NCI-H2227 treated with DMSO at 0.1 percent for 48 hours (cell line): ENCODE measurements around the gene CDKN3.

Source experiments
- DNase-seq: peaks from one replicate; lab custom pipeline; 2025; lab: John Stamatoyannopoulos, UW

Gene CDKN3, protein sequence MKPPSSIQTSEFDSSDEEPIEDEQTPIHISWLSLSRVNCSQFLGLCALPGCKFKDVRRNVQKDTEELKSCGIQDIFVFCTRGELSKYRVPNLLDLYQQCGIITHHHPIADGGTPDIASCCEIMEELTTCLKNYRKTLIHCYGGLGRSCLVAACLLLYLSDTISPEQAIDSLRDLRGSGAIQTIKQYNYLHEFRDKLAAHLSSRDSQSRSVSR

DNA sequence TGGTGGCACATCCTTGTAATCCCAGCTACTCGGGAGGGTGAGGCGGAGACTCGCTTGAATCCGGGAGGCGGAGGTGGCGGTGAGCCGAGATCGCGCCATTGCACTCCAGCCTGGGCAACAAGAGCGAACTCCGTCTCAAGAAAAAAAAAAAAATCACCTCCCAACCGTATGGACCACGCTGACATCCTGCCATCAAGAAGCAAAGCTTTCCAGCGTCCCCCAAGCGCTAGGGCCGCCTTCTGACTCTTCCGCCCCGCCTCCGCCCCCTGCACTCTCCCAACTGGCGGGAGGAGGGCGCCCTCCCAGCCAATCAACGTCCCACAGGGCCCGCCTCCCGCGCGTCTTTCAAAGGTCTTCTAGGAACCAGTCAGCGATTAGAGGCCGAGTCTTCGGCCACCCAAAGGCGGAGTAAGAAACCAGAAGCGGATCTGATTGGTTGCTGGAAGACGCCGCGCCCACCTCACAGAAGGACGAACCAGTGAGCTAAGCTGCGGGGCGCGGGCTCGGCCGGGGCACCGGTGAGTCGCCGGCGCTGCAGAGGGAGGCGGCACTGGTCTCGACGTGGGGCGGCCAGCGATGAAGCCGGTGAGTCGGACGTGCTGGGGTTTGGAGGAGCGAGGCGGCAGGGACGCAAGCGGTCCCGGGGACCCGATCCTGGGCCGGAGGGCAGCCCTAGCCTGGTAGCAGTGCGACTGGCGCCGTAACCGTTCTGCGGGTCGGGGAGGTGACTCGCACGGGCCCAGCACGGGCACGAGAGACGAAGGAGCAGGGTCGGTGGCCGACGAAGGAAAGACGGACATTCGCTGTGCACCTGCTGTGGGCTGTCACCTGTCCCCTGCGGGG, at the start of gene CDKN3:
Gene CDKN3, plus strand, starts transcription at position 515 of the 843 bp plus-strand sequence. Its CDS starts 62 bp downstream, at position 577.
- peak; percentile 98 for DNase-seq

DNA sequence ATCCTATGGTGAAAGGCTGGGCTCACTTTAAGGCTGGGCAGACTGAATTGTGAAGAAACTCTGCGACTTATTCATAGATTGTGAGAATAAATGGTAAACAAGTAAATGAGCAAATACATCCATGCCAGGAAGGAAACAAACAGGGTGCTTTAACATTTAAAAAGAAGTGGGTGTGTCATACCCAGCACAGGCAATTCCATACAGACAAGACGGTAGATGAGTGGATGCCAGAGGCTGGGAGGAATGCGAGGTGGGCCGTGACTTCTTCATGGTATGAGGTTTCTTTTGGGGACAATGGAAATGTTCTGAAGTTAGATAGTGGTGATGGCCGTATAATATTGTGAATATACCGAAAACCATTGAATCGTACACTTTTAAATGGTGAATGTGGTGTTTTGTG, 49.8 kb upstream of the CDKN3 start:
- no peak for DNase-seq

DNA sequence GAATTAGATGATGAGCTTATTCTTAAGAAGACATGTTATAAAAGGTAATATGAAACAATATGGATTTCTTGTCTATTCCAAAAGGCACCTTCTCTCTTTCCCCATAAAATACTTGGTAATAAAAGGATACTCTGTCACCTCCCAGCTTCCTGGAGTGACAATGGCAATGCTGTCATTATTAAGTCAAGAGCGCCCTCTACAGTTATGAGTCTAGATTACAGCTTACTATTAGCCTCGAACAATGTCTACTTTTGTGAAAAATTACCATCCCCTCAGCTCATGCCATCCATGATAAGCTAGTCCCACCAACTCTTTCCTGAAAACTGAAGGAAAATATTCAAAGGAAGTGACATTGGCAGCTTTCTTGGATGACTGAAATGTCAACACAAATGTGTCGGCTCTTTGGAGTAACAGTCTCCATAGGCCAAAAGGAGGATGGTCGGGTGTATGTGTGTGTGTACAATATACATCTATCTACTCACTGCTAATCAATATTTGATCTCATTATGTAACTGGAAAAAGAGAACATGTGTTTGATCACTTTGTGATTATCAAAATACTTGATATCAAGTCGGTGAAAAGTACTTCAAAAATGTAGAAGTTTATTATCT, 48.7 kb upstream of the CDKN3 start:
- DNase-seq: peak; percentile 71

DNA sequence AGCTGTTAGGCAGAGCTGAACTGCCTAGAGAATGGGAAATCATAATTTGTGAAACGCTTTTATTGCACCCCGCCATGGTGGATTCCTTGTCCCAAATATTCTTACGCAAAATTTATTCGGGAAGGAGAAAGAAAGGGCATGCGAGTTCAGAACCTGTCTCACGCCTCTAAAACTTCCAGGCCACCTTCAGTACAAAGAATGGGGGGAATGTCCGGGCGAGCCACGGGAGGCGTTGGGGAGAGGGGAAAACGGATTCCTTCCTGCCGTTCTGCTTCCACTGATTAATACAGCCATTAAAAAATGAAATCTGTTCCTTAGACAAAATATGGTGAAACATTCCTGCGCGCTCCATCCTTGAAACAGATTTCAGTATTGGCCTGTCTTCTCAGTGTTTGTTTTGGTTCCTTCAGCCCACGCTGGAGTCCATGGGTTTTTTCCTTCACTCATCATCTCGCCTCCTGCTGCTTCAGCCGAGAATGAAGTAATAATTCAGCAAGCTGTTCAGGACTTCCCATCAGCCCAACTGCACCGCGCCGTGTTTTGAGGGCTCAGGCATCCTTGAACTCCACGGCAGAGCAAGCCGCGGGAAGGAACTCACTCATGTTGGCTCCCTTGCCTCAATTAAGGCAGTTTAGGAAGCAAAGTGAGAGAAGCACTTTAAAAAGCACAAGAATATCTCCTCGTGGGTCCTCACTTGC, 47.7 kb upstream of the CDKN3 start:
- peak; percentile 16 for DNase-seq

DNA sequence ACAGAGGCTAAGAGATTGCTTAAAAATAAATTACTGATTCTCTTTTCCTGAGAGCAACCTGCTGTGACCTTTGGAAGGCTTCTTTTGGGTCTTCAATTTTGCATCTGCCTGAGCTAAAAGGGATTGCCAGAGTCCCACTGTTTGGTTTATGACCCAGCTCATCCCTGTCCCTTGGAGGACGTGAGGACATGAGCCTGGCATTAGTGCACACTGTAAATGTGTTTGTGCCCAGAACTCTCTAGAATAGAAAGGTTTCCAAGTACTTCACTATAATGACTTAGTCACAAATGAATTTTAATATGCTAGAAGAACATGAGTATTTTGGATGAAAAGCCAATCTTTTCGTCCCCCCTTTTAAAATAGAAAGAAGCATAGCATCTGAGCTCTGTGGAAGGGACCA, 47.1 kb upstream of the CDKN3 start:
- DNase-seq: no peak

DNA sequence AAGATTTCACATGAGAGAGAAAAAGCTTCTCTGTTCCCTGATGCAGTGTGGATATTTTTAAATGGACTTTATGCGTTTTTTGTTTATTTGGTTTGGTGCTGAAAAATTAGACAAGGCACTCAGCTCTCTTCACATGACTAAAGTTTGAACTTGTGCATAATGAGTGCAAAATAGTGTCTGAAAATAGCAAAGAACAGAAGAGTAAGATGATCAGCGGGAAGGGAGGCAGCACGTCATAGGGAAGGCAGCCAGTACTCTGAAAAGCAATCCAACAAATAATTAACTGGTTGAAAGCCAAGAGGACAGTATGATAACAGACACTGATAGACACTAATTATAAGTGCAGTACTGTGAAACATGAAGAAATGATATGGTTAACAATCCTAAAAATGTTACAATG, 46.6 kb upstream of the CDKN3 start:
- DNase-seq: no peak

DNA sequence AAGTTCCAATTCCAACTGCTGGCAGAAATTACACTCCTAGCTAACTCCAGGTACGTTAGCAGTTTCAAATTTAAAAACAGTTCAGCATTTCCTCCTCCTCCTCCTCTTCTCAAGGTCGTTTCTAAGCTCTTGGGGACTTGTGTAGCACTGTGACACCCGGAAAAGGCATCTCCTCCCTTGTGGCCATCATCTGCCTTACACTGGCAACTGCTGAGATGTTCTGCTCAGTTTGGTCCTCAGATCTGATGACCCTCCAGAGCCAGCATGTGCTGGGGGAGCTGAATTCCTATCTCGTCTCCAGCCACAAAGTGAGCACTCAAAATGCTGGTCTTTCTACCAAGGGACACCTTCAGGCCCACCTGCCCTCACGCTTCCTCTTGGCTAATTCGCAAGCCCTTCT, 43.5 kb upstream of the CDKN3 start:
- DNase-seq: no peak

DNA sequence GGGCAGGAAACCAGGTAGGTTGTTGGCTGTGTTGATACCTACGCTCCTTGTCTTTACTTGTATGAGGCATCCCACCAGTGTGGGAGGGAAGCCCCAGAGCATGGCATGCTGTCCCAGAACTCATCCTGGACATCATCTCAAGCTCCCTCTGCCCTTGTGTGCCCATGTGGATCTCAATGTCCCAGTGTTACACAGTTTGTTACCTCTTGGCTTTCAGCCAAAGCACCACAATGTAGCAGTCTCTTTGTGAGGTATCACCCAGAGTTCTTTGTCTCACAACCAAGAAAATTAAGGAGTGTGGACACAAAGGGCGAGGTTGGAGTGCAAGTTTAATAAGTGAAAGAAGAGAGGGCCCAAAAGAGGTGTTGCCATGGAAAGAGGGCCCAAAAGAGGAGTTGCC, 43.1 kb upstream of the CDKN3 start:
- no peak for DNase-seq

DNA sequence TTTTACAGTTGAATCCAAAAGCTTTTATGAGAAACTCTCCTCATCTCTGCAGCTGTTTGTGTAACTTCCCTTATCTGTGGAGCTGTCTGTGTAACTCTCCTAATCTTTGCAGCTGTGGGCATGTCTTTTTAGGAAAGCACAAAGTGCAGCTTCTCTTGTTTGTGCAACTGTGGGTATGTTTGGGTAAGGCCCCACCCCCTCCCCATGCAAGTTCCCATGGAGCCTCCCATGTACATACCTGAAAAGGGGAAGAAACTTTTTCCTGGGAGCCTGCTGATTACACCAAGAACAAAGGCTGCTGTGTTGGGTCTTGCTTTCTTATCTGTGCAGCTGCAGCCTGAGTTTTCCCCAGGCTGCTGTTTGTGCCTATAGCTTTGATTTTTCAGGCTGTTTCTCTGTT, 42.7 kb upstream of the CDKN3 start:
- no peak for DNase-seq

DNA sequence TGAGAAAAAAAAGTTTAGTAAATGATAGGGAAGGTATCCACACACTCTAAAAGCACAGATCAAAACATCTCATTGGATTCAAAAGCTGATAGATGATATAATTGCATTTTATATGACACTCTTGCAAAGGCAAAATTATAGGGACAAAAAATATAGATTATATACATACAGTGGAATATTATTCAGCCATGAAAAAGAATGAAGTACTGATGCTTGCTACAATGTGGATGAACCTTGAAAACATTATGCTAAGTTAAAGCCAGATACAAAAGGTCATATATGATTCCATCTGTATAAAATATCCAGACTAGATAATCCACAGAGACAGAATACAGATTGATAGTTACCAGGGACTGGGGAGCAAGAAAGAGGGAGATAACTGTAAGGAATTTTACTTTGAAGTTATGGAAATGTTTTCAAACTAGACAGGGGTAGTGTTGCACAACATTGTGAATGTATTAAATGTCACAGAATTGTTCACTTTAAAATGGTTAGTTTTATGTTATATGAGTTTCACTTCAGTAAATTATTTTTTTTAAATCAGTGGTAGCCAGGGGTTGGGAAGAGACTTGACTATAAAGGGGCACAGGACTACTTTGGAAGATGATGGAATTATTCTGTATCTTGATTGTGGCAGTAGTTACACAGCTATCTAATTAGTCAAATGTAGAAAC, 41.7 kb upstream of the CDKN3 start:
- DNase-seq: no peak

DNA sequence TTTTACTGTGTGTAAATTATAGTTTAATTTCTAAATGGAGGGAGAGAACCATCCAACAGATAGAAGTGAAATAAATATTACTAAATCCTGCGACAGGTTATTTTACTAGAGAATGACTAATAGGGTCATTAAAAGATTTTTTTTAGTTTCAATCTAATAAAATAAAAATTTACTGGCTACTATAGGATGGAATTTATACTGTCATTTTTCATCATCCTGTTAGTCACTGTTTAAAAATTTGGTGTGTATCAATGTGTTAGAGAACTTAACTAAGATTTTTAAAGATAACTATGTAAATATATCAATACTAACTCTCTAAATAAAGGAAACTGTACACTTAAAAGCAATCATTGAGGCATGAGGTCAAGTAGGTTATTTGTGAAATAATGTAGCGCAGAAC, 41.1 kb upstream of the CDKN3 start:
- DNase-seq: no peak

DNA sequence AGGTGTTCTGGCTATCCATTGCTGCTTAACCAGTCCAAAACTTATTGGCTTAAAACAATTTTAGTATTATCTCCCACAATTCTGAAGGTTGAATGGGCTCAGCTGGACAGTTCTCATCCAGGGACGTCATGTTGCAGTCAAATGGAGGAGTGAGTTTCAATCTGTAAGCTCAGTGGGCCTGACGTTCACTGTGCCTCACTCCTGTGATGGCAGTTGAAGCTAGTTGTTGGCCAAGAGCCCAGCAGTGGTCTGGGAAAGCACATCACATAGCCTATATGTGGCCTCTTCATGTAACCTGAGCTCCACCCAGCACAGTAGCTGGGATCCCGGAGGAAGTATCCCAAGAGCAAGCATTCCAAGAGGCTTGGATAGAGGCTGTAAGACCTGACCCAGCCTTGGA, 40.6 kb upstream of the CDKN3 start:
- DNase-seq: no peak

DNA sequence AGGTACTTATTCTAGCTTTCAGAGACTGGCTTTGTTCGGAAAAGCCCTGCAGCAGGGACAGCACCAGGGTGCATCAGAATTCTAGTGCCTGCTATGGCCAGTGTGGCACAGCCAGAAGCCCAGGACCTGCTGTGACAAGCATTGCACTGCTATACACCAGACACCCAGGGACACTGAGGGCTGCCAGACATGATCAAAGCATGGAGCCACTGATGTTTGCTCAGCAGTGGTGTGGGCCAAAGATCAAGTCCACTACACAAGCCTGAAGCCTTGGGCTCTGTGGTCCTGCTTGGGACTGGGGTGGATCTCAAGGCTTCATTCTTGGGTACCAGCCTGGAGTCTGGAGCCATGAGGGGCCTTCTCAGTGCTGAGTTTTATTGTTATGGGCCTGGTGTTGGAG, 36.1 kb upstream of the CDKN3 start:
- DNase-seq: no peak

DNA sequence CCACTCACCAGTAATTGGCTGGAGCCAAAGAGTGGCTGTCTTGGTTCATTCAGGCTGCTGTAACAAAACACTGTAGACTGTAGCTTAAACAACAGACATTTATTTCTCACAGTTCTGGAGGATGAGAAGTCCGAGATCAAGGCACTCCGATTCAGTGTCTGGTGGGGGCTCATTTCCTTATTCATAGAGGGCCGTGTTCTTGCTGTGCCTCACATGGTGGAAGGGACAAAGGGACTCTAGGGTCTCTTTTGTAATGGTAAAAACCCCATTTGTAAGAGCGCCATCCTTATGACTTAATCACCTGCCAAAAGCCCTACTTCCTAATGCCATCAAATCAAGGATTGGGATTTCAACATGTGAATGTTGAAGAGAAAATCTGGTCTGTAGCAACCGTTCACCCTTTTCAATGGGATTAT, 34.7 kb upstream of the CDKN3 start:
- DNase-seq: no peak

DNA sequence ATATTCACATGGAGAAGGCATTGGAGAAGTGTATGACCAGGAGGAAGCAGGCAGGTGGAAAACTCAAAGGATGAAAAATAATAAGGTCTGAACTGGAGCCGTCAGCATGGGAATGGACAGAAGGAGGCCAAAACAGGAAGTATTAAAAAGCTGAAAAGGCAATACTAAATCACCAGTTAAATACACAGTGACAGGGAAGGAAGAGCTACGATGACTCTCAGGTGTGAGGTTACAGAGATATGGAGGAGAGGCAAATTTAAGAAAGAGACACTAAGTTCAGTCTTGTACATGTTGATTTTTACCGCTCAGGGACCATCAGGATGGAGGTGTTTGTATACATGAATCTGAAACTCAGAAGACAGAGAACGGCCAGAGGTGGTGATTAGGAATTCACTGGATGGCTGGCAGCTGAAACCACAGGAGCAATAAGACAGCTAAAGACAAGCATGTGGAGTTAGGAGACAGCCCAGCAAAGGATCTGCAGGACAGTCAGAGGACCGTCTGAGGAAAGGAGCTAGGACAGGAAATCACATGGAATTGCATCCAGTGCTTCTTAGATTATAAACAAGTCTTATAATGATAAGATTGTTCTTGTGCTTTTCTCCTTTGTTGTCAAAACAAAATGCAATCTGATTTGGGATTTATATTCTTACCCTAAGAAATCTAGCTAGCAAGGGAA, 33.9 kb upstream of the CDKN3 start:
- no peak for DNase-seq

DNA sequence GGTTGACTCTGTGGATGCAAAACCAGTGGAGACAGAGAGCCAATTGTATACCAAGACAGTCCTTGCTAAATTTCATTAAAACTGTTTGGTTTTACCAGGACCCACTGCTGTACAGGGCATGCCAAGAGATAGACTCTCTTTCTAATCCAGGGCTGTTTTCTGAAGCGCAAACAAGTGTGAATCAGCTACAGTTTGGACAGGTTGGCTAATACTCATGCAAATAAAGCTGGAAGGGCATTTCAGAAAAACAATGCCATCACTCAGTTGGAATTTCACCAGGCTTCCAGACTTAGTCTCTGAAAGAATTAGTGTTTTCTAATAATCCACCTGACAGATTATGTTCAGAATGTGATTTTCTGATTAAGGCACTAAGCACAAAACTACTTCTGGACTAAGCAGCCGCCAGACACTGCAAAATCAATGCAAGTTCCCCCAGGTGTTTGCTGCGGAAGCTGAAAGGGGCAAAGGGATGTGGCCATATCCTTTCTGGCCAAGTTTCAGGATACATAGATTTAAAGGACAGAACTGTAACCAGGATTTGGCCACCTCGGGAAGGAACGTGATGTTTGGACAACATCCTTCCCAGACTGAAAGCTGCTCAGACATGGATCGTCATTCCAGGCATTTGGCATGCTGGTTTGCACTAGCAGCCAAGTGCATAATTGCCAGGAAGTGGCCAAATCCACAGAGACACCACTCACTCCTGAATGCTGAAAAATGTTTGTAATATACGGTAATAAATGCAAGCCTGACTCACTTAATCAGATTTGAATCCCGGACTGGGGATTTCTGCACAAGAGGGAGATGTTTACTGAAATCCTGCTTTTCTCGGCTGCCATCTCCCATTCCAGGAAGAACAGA, 32.0 kb upstream of the CDKN3 start:
- no peak for DNase-seq

DNA sequence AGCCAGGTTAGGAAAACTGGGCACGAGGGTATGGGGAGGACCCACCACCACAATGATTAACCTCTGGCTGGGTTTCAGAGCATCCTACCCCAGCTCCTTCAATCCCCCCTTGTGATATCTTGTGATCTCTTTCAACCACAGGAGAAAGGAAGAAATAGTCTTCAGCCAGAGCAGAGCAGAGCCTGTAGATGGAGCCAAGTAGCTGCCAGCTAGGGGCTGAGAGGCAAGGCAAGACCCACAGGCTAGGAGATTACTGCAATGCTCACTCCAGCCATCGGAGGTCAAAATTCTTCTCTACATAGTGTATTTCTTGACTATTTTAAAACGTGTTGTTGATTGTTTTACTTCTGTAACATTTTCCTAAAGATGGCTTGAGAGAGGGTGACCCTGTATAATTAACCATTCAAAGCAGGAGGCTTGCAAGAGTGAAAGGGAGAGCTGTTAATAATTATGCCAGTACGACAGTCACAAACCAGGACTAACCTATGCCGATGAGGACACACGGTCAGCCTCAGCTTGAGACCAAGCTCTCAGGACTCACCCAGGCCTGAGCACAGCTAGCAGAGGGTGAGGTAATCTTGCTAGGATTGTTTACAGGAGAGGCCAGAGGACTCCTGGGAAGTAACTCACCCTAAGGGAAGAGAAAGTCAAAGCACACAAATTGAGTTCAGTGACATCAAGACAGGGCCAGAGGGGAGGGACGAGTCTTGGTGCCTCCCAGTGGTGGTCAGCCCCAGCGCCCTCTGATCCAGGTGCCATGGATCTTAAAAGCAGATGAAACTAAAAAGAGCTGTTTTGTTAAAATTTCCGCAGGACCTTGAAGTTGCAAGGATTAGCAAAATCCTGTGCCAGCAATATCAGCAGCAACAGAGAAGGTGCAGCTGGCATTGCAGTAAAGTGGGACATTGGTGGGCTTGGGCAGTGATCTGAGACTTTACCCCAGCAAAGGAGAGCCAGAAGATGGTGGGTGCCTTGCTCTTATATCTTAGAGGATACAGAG, 29.8 kb upstream of the CDKN3 start:
- peak; percentile 59 for DNase-seq

DNA sequence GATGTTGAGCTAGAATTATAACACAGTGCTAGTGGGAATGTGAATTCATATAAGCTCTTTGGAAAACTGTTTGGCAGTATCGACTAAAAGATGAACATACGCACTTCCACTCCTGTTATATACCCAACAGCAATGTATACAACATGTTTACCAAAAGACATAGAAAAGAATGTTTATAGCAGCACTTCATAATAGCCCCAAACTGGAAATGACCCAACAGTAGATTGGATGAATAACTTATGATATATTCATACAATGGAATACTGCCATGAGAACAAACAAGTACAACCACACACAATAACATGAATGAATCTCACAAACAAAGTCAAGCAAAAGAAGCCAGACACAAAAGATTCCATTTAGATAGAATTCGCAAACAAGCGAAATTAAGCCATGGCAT, 28.5 kb upstream of the CDKN3 start:
- no peak for DNase-seq

DNA sequence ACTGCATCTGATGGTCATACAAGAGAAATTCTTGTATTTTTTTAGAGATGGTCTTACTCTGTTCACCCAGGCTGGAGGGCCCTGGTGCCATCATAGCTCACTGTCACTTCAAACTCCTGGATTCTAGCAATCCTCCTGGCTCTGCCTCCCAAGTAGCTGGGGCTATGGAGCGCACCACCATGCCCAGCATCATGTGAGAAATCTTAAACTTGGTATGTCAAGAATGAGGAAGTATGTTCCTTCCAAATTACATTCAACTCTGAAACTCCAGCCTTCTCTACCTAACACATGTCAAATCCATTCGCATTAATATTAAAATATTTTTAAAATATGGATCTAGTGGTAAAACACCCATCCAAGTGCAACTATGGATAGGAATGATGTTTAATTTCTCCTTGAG, 27.5 kb upstream of the CDKN3 start:
- no peak for DNase-seq
